Measurements from ENCODE around the gene GFOD1.

DNA sequence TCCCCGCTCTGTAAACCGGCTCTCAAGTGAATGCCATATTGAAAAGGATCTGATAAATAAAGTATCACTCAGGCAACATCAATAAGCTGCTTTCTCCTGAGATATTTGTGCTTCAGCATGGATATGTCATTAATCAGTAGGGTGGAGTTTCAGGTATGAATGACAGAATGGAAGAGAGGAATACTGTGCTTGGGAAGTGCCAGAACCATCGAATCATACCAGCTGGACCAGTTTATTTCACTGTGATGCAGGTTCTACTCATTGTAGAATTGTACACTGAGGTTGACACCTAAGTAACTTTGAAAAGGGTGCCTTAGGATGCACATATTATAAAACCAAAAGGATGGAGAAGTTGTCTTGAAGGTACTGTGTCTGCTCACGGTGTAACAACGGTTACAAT is 141.2 kb downstream of the GFOD1 start:
- no peak for TF ChIP-seq EZH2phosphoT487 (IDR thresholded peaks at IDR 0.05; ENCODE audit: borderline replicate concordance)
- TF ChIP-seq, protein P1, sequence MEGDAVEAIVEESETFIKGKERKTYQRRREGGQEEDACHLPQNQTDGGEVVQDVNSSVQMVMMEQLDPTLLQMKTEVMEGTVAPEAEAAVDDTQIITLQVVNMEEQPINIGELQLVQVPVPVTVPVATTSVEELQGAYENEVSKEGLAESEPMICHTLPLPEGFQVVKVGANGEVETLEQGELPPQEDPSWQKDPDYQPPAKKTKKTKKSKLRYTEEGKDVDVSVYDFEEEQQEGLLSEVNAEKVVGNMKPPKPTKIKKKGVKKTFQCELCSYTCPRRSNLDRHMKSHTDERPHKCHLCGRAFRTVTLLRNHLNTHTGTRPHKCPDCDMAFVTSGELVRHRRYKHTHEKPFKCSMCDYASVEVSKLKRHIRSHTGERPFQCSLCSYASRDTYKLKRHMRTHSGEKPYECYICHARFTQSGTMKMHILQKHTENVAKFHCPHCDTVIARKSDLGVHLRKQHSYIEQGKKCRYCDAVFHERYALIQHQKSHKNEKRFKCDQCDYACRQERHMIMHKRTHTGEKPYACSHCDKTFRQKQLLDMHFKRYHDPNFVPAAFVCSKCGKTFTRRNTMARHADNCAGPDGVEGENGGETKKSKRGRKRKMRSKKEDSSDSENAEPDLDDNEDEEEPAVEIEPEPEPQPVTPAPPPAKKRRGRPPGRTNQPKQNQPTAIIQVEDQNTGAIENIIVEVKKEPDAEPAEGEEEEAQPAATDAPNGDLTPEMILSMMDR (conservative IDR thresholded peaks at IDR 0.05; ENCODE audit: low read length) = no peak
